ENCODE results near the gene PRND. TPM values are rescaled to one million over a fixed set of nuclear protein-coding genes. Genes with fewer than 3 reads are reported as not detected.
"Not testable (repeated sequence)": the region's sequence is repeated elsewhere in the genome, so short reads cannot be mapped to it uniquely, and the experiment has no call there.

PRND gene
- total RNA-seq, 4 donors from 2014 or later, result not detected

GRCh38 chr20:4737857-4738627 lies 16.3 kb downstream of the PRND start:
- Histone ChIP-seq H3K36me3 (no peaks in the 10 kb centered on the region), H3K27ac (no peak overlapping the region), H3K4me3 (no peak overlapping the region), H3K9me3 (no peaks in the 10 kb centered on the region), H3K27me3 (no peaks in the 10 kb centered on the region), H3K4me1 (no peaks in the 10 kb centered on the region)
- WGBS, result 85% methylated on average over 8 of the region's 8 CpGs
- TF ChIP-seq POLR2AphosphoS5 (IDR thresholded peaks at IDR 0.05) (no peak), EP300 (IDR thresholded peaks at IDR 0.05) (no peak), CTCF (IDR thresholded peaks at IDR 0.05) (no peak), POLR2A (IDR thresholded peaks at IDR 0.05) (no peak)
- peak in 1 of 2 donors; percentile 71 for DNase-seq (ENCODE audit: low spot score in 2 of 2)

DNA sequence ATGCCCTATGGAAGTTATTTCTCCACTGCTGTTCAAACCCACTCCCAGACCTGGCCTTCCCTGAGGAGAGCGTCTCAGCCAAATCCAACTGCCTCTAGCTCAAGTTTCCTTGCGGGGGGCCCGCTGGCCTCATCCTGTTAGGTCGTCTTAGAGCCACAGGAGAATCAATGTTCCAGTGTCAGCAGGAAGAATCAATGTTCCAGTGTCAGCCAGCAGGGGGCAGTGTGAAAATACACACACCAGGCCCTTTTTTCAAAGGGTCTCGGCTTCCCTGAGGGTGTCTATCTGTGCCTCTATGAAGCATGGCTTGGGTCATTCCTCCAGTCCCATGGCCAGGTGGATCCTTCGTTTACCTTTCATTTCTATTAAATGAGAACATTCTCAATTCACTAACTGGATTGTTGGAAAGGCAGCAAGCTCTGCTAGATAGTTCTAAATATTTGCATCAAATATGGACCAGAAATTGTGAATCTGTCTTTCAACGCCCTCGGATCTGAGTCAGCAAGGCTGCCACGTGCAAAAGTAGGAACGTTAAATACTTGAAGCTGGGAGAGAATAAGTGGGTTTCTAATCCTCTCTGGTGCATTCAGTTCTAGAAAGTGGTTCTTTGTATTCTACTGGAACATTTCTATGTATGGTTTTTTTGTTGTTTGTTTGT lies 19.2 kb downstream of the PRND start:
- Histone ChIP-seq H3K9me3 (no peaks in the 10 kb centered on the region), H3K4me3 (no peak overlapping the region), H3K27me3 (no peaks in the 10 kb centered on the region), H3K27ac (no peak overlapping the region), H3K4me1 (no peaks in the 10 kb centered on the region), H3K36me3 (no peaks in the 10 kb centered on the region)
- no peak for TF ChIP-seq EP300 (IDR thresholded peaks at IDR 0.05)
- TF ChIP-seq CTCF (IDR thresholded peaks at IDR 0.05), result peak; percentile 20 to 63
- no peak for TF ChIP-seq POLR2A (IDR thresholded peaks at IDR 0.05)
- TF ChIP-seq POLR2AphosphoS5 (IDR thresholded peaks at IDR 0.05), result no peak
- peak in 1 of 2 donors; percentile 71 for DNase-seq (ENCODE audit: low spot score in 2 of 2)
- WGBS, result 32% methylated on average over 10 of the region's 10 CpGs

- TF ChIP-seq POLR2A (IDR thresholded peaks at IDR 0.05) (no peak), CTCF (IDR thresholded peaks at IDR 0.05) (no peak), POLR2AphosphoS5 (IDR thresholded peaks at IDR 0.05) (no peak), EP300 (IDR thresholded peaks at IDR 0.05) (no peak)
- peaks cover 6% of the 10 kb centered on the region for H3K27me3 ChIP-seq
- no peak overlapping the region for H3K27ac ChIP-seq
- H3K9me3 ChIP-seq, result no peaks in the 10 kb centered on the region
- H3K36me3 ChIP-seq, result no peaks in the 10 kb centered on the region
- WGBS, result 31% methylated on average over 6 of the region's 6 CpGs
- no peak overlapping the region for H3K4me3 ChIP-seq
- DNase-seq (ENCODE audit: low spot score in 2 of 2), result no peak
- no peaks in the 10 kb centered on the region for H3K4me1 ChIP-seq
Measured at GRCh38 chr20:4748847-4749246, 27.1 kb downstream of the PRND start.

- Histone ChIP-seq H3K27me3 (peaks cover 6% of the 10 kb centered on the region), H3K4me1 (no peaks in the 10 kb centered on the region), H3K9me3 (no peaks in the 10 kb centered on the region), H3K27ac (no peak overlapping the region), H3K36me3 (no peaks in the 10 kb centered on the region), H3K4me3 (no peak overlapping the region)
- TF ChIP-seq POLR2A (IDR thresholded peaks at IDR 0.05) (no peak), CTCF (IDR thresholded peaks at IDR 0.05) (no peak), EP300 (IDR thresholded peaks at IDR 0.05) (no peak), POLR2AphosphoS5 (IDR thresholded peaks at IDR 0.05) (no peak)
- no peak for DNase-seq (ENCODE audit: low spot score in 2 of 2)
- WGBS, result 65% methylated on average over 4 of the region's 4 CpGs
Measured at GRCh38 chr20:4749326-4749725, 27.6 kb downstream of the PRND start.

GRCh38 chr20:4750381-4750780 lies 28.7 kb downstream of the PRND start:
- H3K4me3 ChIP-seq, result no peak overlapping the region
- H3K27ac ChIP-seq, result no peak overlapping the region
- TF ChIP-seq POLR2AphosphoS5 (IDR thresholded peaks at IDR 0.05) (no peak), CTCF (IDR thresholded peaks at IDR 0.05) (no peak), POLR2A (IDR thresholded peaks at IDR 0.05) (no peak), EP300 (IDR thresholded peaks at IDR 0.05) (no peak)
- peaks cover 6% of the 10 kb centered on the region for H3K27me3 ChIP-seq
- WGBS, result 72% methylated on average over 4 of the region's 4 CpGs
- no peaks in the 10 kb centered on the region for H3K36me3 ChIP-seq
- H3K4me1 ChIP-seq, result no peaks in the 10 kb centered on the region
- DNase-seq (ENCODE audit: low spot score in 2 of 2), result no peak
- H3K9me3 ChIP-seq, result no peaks in the 10 kb centered on the region

GRCh38 chr20:4759100-4759884 lies 37.6 kb downstream of the PRND start:
- 69% methylated on average over 11 of the region's 16 CpGs for WGBS
- H3K9me3 ChIP-seq; DNase-seq (ENCODE audit: low spot score in 2 of 2); H3K27ac ChIP-seq; H3K4me3 ChIP-seq; H3K27me3 ChIP-seq; H3K36me3 ChIP-seq: not testable (repeated sequence)
- H3K4me1 ChIP-seq, result peaks cover 11% of the 10 kb centered on the region

All from suprapubic skin (tissue), 4 donors.